GM18505 (cell line): ENCODE results near the gene CABP4.

Experiments
- ATAC-seq: cut with Tn5 transposase; IDR thresholded peaks from one replicate; pipeline ENCODE4 v1.9.1; 2021; ENCODE audit not compliant: unreplicated experiment
- POLR2A ChIP-seq: IDR thresholded peaks from 4 replicates; pipeline ENCODE4 v1.6.1; 2011; ENCODE audit warnings: borderline replicate concordance; ENCODE audit not compliant: insufficient read depth, insufficient read length; ENCODE audit errors: extremely low read depth

The CABP4 gene

GRCh38 chr11:67493548-67494370 lies 38.6 kb downstream of the CABP4 start:
- no peak for TF ChIP-seq POLR2A
- no peak for ATAC-seq

GRCh38 chr11:67494371-67495233 lies 39.4 kb downstream of the CABP4 start:
- no peak for TF ChIP-seq POLR2A
- no peak for ATAC-seq

- ATAC-seq: no peak
- TF ChIP-seq POLR2A: no peak
Observed at GRCh38 chr11:67495234-67496005, 40.3 kb downstream of the CABP4 start.

- no peak for ATAC-seq
- TF ChIP-seq POLR2A: no peak
Observed at GRCh38 chr11:67496113-67496512, 41.0 kb downstream of the CABP4 start.

GRCh38 chr11:67497656-67498291 lies 42.6 kb downstream of the CABP4 start:
- no peak for ATAC-seq
- TF ChIP-seq POLR2A: no peak

GRCh38 chr11:67498544-67498972 lies 43.4 kb downstream of the CABP4 start:
- ATAC-seq: no peak
- TF ChIP-seq POLR2A: no peak

GRCh38 chr11:67499808-67500483 lies 44.8 kb downstream of the CABP4 start:
- ATAC-seq: no peak
- TF ChIP-seq POLR2A: no peak

- ATAC-seq: no peak
- TF ChIP-seq POLR2A: no peak
Observed at GRCh38 chr11:67500484-67500821, 45.3 kb downstream of the CABP4 start.

- no peak for ATAC-seq
- no peak for TF ChIP-seq POLR2A
Observed at GRCh38 chr11:67500831-67501715, 45.9 kb downstream of the CABP4 start.

- ATAC-seq: no peak
Observed at GRCh38 chr11:67501854-67502253, 46.7 kb downstream of the CABP4 start.

GRCh38 chr11:67502328-67502979 lies 47.3 kb downstream of the CABP4 start:
- ATAC-seq: no peak

More at GRCh38 chr11:67501854-67502253, 46.7 kb downstream of the CABP4 start:
- no peak for TF ChIP-seq POLR2A

More at GRCh38 chr11:67502328-67502979, 47.3 kb downstream of the CABP4 start:
- TF ChIP-seq POLR2A: no peak
